Motor neuron (in vitro differentiated cells): ENCODE measurements around the gene TMEM223. TPM values are rescaled to one million over a fixed set of nuclear protein-coding genes. Genes with fewer than 3 reads are reported as not detected.
"Not testable (repeated sequence)": the region's sequence is repeated elsewhere in the genome, so short reads cannot be mapped to it uniquely, and the experiment has no call there.

Source experiments
- ATAC-seq, 8 experiments: fragments of 200-7000 bp; cut with Tn5 transposase; replicated peaks in 6 of 8; 2 replicates each; pipeline ENCODE4 v1.8.0; 2021; ENCODE audit warnings: mild to moderate bottlenecking in 8 of 8, moderate library complexity in 8 of 8
- H3K27ac ChIP-seq, 2 donors: fragments of 250-450 bp; sonication (Bioruptor Pico); 2 replicates each; pipeline ENCODE4 v1.9.0; 2021; ENCODE audit warnings: antibody characterized with exemption in 2 of 2, mild to moderate bottlenecking in 2 of 2, moderate library complexity in 1 of 2
- H3K4me1 ChIP-seq, 2 donors: fragments of 250-450 bp; sonication (Bioruptor Pico); replicated peaks in 1 of 2; 2 replicates each; pipeline ENCODE4 v1.6.1; 2021; ENCODE audit warnings: antibody characterized with exemption in 2 of 2, mild to moderate bottlenecking in 2 of 2, moderate library complexity in 1 of 2
- H3K4me3 ChIP-seq, 5 donors: fragments of 250-450 bp; sonication (Bioruptor Pico); 2 replicates each; pipeline ENCODE4 v1.9.0; 2021; ENCODE audit warnings: antibody characterized with exemption in 5 of 5, mild to moderate bottlenecking in 5 of 5, moderate library complexity in 4 of 5
- WGBS, 10 experiments: fragments of 450-650 bp; shearing (Covaris generic); methylation state at CpG; one replicate each; pipeline ENCODE4 v1.0.0; 2022; 5-methylcytosine and 5-hydroxymethylcytosine counted together
- in situ Hi-C, 9 experiments: fragments of 400-800 bp; cut with MboI; loops; one replicate each; pipeline ENCODE4 v1.15.0; 2021; ENCODE audit warnings: low sequenced_read_pairs in 9 of 9, low pct_unique_long_range_greater_than_20kb in 2 of 9; ENCODE audit not compliant: unreplicated experiment in 9 of 9
- total RNA-seq, 8 experiments: library from RNA; unstranded; fragments of 300-600 nt; gene quantifications; 2 replicates each; pipeline versions ENCODE4 v1.2.3 to v1.2.4, GENCODE V29; 2022

Gene TMEM223
- total RNA-seq, 8 experiments from 2014 or later, result 13.6 to 31.3 (median 25.3) TPM

DNA sequence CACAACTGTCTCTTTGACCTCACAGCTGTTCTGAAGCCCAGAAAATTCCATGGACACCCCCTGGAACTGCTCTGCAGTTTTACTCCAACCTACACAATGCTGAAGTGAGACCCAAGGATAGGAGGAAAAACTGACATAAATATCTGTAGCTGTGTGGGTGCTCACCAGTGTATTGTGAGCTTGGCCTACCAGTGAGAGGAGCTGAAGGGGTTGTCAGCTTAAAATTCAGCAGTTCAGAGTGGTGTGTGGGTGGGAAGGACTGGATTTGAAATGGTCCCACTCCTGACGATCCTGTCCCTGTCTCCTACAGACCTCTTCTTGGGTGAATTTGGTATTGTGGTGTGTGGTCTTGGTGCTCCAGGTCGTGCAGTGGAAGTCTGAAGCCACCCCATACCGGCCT, 2.2 kb downstream of the TMEM223 start:
- 70 to 100% (median 85%) methylated on average over 1 to 2 of the region's 3 CpGs; no CpG with 5 or more reads in 6 of the 10 experiments for WGBS, 10 experiments
- no peak overlapping the region for H3K4me3 ChIP-seq
- no peak overlapping the region for H3K27ac ChIP-seq
- peaks cover 23 to 26% of the 10 kb centered on the region in 2 donors for H3K4me1 ChIP-seq
- no peak for ATAC-seq
- in situ Hi-C loops, result no loop called here

- 10 to 100% (median 67%) methylated on average over 1 to 5 of the region's 5 CpGs; no CpG with 5 or more reads in 6 of the 10 experiments for WGBS, 10 experiments
- no peak overlapping the region for H3K27ac ChIP-seq
- H3K4me3 ChIP-seq, result no peak overlapping the region
These were observed 2.8 kb downstream of the TMEM223 start for GRCh38 chr11:62788991-62789390.

GRCh38 chr11:62787005-62787759, 4.6 kb downstream of the TMEM223 start, which contains the start of gene TMEM179B:
Gene TMEM179B, plus strand, starts transcription at chr11:62787402. Its CDS starts 30 bp downstream, at chr11:62787432.
- Histone ChIP-seq H3K27ac (peak within 1 kb of the TSS; percentile 83 to 87), H3K4me3 (peak within 1 kb of the TSS; percentile 62 to 84 (median 69)), H3K4me1 (peaks cover 19% of the 10 kb centered on the region in 2 donors)
- peak; percentile 60 to 83 (median 73) for ATAC-seq
- whole genome bisulfite sequencing, 10 experiments, result 0 to 3% (median 2%) methylated on average over 7 to 38 of the region's 88 CpGs; no CpG with 5 or more reads in 4 of the 10 experiments
- in situ Hi-C loops, result no loop called here

More at GRCh38 chr11:62788991-62789390, 2.8 kb downstream of the TMEM223 start:
- in situ Hi-C loops, result no loop called here
- peaks cover 23 to 26% of the 10 kb centered on the region in 2 donors for H3K4me1 ChIP-seq
- no peak for ATAC-seq

DNA sequence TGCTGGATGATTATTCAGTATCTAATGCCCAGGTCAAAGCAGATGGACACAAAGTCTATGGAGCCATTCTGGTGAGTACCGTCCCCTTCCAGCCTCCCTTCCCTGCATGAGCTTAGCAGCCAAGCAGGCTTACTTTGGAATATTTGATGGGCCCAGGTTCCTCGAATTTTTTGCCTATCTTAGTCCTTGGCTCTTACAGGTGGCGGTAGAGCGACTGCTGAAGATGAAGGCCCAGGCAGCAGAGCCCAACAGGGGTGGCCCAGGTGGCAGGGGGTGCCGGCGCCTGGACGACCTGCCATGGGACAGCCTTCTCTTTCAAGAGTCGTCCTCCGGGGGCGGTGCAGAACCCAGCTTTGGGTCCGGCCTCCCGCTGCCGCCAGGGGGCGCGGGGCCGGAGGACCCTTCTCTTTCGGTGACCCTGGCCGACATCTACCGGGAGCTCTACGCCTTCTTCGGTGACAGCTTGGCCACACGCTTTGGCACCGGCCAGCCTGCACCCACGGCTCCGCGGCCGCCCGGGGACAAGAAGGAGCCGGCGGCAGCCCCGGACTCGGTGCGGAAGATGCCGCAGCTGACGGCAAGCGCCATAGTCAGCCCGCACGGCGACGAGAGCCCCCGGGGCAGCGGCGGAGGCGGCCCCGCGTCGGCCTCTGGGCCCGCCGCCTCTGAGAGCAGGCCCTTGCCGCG, 5.3 kb downstream of the TMEM223 start:
- WGBS, 10 experiments, result 0 to 17% (median 0%) methylated on average over 1 to 11 of the region's 51 CpGs; no CpG with 5 or more reads in 5 of the 10 experiments
- in situ Hi-C loops, result no loop called here
- Histone ChIP-seq H3K4me3 (peak overlapping the region; percentile 62 to 84 (median 69)), H3K4me1 (peaks cover 17 to 18% of the 10 kb centered on the region in 2 donors), H3K27ac (peak overlapping the region; percentile 83 to 87)
- ATAC-seq, result peak; percentile 49 to 72 (median 71)

DNA sequence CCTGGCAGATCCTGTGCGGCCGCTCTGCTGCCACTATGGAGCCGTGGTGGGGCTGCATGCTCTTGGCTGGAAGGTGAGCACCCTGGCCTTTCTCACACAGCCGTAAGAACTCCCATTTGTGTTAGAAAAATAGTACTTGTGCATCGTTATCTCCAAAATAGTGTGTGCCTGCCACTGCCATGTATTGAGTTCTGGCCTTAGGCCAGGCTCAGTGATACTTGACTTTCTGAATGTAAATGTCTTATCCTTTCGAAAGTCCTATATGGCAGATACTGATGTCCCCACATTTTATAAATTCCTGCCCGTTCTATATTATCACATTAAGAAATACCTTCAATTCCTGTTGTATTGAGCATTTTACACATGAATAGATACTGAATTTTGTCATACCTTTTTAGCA, 9.1 kb downstream of the TMEM223 start:
- no peak for ATAC-seq

GRCh38 chr11:62778441-62778840, 13.4 kb downstream of the TMEM223 start:
- 60 to 100% (median 100%) methylated on average over 1 of the region's 3 CpGs; no CpG with 5 or more reads in 7 of the 10 experiments for WGBS, 10 experiments
- no peak overlapping the region for H3K27ac ChIP-seq
- no peaks in the 10 kb centered on the region for H3K4me1 ChIP-seq
- no peak overlapping the region for H3K4me3 ChIP-seq
- peak in 2 of 8 experiments; percentile 24 to 25 for ATAC-seq
- in situ Hi-C loops, result no loop called here

More for the DNA sequence above, 9.1 kb downstream of the TMEM223 start:
- Histone ChIP-seq H3K4me3 (no peak overlapping the region), H3K4me1 (peaks cover 6 to 9% of the 10 kb centered on the region in 2 donors), H3K27ac (no peak overlapping the region)
- in situ Hi-C loops, result no loop called here
- 86 to 100% (median 94%) methylated on average over 2 to 6 of the region's 7 CpGs; no CpG with 5 or more reads in 4 of the 10 experiments for WGBS, 10 experiments

- H3K27ac ChIP-seq, result no peak overlapping the region
- no peaks in the 10 kb centered on the region for H3K4me1 ChIP-seq
- WGBS, 10 experiments, result 75 to 100% (median 95%) methylated on average over 1 to 2 of the region's 2 CpGs; no CpG with 5 or more reads in 4 of the 10 experiments
- no peak overlapping the region for H3K4me3 ChIP-seq
- in situ Hi-C loops, result no loop called here
- ATAC-seq, result no peak
These were observed 14.4 kb downstream of the TMEM223 start for GRCh38 chr11:62777389-62777788.

- 87 to 100% (median 95%) methylated on average over 2 to 13 of the region's 17 CpGs; no CpG with 5 or more reads in 5 of the 10 experiments for WGBS, 10 experiments
- Histone ChIP-seq H3K4me1 (peaks cover 0 to 2% of the 10 kb centered on the region in 2 donors), H3K4me3 (no peak overlapping the region), H3K27ac (no peak overlapping the region)
- ATAC-seq, result no peak
- in situ Hi-C loops, result no loop called here
These were observed 16.2 kb downstream of the TMEM223 start for GRCh38 chr11:62775646-62776045.

GRCh38 chr11:62774407-62774806, 17.4 kb downstream of the TMEM223 start:
- no peak for ATAC-seq

DNA sequence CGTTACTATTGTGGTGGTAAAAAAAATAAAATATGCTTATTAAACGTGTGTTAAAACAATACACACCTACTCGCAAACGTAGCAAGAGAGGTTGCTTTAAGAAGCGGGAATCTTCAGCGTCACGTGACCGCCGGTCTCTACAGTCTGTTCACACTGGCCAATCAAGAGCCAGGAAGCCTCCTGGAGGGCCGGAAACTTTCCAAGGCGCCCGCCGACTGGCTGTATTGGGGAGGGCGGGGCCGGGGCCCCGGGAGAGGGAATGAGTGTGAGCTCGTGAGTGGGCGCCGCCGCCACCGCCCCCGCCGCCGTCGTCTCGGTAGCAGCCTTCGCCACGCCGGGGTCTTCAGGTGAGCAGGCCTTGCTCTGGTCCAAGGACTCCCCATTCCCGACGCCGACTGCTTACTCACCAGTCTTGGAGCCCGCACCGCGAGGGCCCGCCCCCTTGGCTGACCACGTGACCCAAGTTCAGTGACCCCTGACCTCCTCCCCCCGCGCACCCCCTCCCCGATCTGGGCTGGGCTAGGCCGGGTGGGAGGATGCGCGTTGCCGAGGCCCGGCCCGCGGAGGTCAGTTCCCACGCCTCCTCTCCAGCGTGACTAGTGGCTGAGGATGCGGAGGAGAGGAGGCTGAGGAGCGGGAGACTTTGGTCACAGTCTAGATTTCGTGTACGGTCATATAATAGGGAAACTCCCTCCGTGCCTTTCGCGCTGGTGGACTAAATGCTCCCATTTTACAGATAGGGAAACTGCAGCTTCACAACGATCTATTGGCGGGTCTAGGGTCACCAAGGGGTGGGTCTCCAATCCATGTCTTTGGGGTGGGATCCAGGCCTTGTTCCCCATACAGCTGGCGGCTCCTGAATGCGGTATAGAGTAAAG, 20.4 kb downstream of the TMEM223 start, which contains the start of gene TAF6L:
TAF6L (plus strand) TSS at position 253 of the 878 bp plus-strand sequence. CDS start 4,388 bp downstream, outside the sequence.
- H3K27ac ChIP-seq, result peak within 1 kb of the TSS; percentile 54 to 87
- ATAC-seq, result peak; percentile 88 to 98 (median 92)
- H3K4me3 ChIP-seq, result peak within 1 kb of the TSS; percentile 55 to 89 (median 67)
- WGBS, 10 experiments, result 0 to 14% (median 7%) methylated on average over 1 to 12 of the region's 60 CpGs; no CpG with 5 or more reads in 3 of the 10 experiments
- H3K4me1 ChIP-seq, result peaks cover 15 to 19% of the 10 kb centered on the region in 2 donors
- in situ Hi-C loops, result no loop called here

More at GRCh38 chr11:62774407-62774806, 17.4 kb downstream of the TMEM223 start:
- WGBS, 10 experiments, result 83 to 100% (median 90%) methylated on average over 1 to 3 of the region's 6 CpGs; no CpG with 5 or more reads in 3 of the 10 experiments
- in situ Hi-C loops, result no loop called here
- Histone ChIP-seq H3K4me1 (peaks cover 9 to 14% of the 10 kb centered on the region in 2 donors), H3K4me3 (no peak overlapping the region), H3K27ac (no peak overlapping the region)

- Histone ChIP-seq H3K4me3 (peak overlapping the region; percentile 55 to 89 (median 67)), H3K4me1 (peaks cover 15 to 19% of the 10 kb centered on the region in 2 donors), H3K27ac (peak overlapping the region; percentile 2 to 87)
- in situ Hi-C loops, result no loop called here
- ATAC-seq, result peak in 6 of 8 experiments; percentile 0 to 15 (median 4)
- WGBS, 10 experiments, result 0 to 16% (median 4%) methylated on average over 2 to 18 of the region's 18 CpGs; no CpG with 5 or more reads in 1 of the 10 experiments
These were observed 21.0 kb downstream of the TMEM223 start for GRCh38 chr11:62770778-62771143.

DNA sequence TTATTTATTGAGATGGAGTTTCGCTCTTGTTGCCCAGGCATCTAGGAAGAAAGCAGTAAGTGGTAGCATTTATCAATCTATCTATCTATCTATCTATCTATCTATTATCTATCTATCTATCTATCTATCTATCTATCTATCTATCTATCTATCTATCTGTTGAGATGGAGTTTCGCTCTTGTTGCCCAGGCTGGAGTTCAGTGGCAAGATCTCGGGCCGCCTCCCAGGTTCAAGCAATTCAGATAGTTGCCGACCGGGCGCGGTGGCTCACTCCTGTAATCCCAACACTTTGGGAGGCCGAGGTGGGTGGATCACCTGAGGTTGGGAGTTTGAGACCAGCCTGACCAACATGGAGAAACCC, 31.0 kb downstream of the TMEM223 start:
- WGBS, 10 experiments, result 11 to 100% (median 64%) methylated on average over 1 to 7 of the region's 9 CpGs; no CpG with 5 or more reads in 2 of the 10 experiments
- in situ Hi-C loops, ATAC-seq, H3K4me1 ChIP-seq: not testable (repeated sequence)
- peak overlapping the region; percentile 67 to 73 for H3K27ac ChIP-seq
- peak overlapping the region; percentile 58 to 72 (median 62) for H3K4me3 ChIP-seq
